NT2/D1 (cell line): ENCODE data around the gene ZNF628.

Experiments
- DNase-seq: peaks from one replicate; pipeline ENCODE4 v3.0.0-alpha.2; 2011; ENCODE audit warnings: low read depth, low spot score
- H3K27me3 ChIP-seq: 2 replicates; pipeline ENCODE4 v1.6.0; 2011; ENCODE audit warnings: mild to moderate bottlenecking; ENCODE audit not compliant: insufficient read length, insufficient read depth
- H3K36me3 ChIP-seq: 2 replicates; pipeline ENCODE4 v1.6.1; 2011; ENCODE audit warnings: mild to moderate bottlenecking, low read length, mixed read lengths; ENCODE audit not compliant: insufficient read depth, insufficient read length
- H3K4me1 ChIP-seq: 2 replicates; pipeline ENCODE4 v1.5.1; 2011; ENCODE audit not compliant: insufficient read depth, insufficient read length
- H3K4me3 ChIP-seq: 2 replicates; pipeline ENCODE4 v1.5.1; 2011; ENCODE audit warnings: low read depth; ENCODE audit not compliant: insufficient read length
- H3K9ac ChIP-seq: 2 replicates; pipeline ENCODE4 v1.6.0; 2011; ENCODE audit warnings: low read depth; ENCODE audit not compliant: insufficient read length
- H3K9me3 ChIP-seq: 2 replicates; pipeline ENCODE4 v1.5.1; 2011; ENCODE audit warnings: mild to moderate bottlenecking, low read length; ENCODE audit not compliant: insufficient read depth
- SUZ12 ChIP-seq: IDR thresholded peaks from 2 replicates; pipeline ENCODE4 v1.6.1; 2011; ENCODE audit not compliant: insufficient read length, insufficient read depth; ENCODE audit errors: extremely low read depth
- YY1 ChIP-seq: IDR thresholded peaks from 2 replicates; pipeline ENCODE4 v1.6.1; 2011; ENCODE audit not compliant: insufficient read length, insufficient read depth
- ZNF274 ChIP-seq: IDR thresholded peaks from 2 replicates; pipeline ENCODE4 v1.6.1; 2011; ENCODE audit warnings: mild to moderate bottlenecking, low read depth, low read length

ZNF628 gene

DNA sequence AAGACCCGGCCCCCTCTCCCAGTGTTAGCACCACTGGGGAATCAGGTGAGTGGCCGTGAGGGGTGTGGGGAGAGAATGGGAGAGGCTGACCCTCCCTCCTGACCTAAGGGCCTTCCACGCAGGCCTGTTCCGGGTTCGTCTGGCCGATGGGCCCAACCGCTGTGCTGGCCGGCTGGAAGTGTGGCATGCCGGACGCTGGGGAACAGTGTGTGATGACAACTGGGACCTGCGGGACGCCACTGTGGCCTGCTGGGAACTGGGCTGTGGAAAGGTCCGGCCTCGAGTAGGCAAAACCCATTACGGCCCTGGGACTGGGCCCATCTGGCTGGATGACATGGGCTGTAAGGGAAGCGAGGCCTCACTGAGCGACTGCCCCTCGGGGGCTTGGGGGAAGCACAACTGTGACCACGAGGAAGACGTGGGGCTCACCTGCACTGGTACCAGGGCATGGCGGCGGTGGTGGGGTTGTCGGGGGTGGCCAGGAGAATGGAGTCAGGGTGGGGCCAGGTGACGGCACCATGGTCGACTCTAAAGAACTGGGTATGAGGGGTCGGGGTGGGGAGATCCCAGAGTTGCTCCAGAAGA is 24.0 kb downstream of the ZNF628 start:
- Histone ChIP-seq H3K9me3 (peaks cover 14% of the 10 kb centered on the region; the same call in 1 of the 2 replicates), H3K27me3 (peaks cover 34% of the 10 kb centered on the region), H3K9ac (no peak overlapping the region), H3K36me3 (peaks cover 17% of the 10 kb centered on the region), H3K4me1 (peaks cover 6% of the 10 kb centered on the region), H3K4me3 (no peak overlapping the region)
- no peak for DNase-seq
- no peak for TF ChIP-seq SUZ12
- TF ChIP-seq ZNF274: no peak

GRCh38 chr19:55502197-55502952 is 26.0 kb downstream of the ZNF628 start:
- no peak for TF ChIP-seq SUZ12
- Histone ChIP-seq H3K9ac (no peak overlapping the region), H3K27me3 (peaks cover 34% of the 10 kb centered on the region), H3K9me3 (peaks cover 14% of the 10 kb centered on the region; the same call in 1 of the 2 replicates), H3K4me1 (no peaks in the 10 kb centered on the region), H3K36me3 (peaks cover 12% of the 10 kb centered on the region), H3K4me3 (no peak overlapping the region)
- no peak for DNase-seq

- DNase-seq: no peak
- no peak for TF ChIP-seq ZNF274
- TF ChIP-seq YY1: no peak
- TF ChIP-seq SUZ12: no peak
- H3K36me3 ChIP-seq: peaks cover 12% of the 10 kb centered on the region
- no peak overlapping the region for H3K4me3 ChIP-seq
- H3K9me3 ChIP-seq: peaks cover 14% of the 10 kb centered on the region; the same call in 1 of the 2 replicates
- no peaks in the 10 kb centered on the region for H3K4me1 ChIP-seq
- H3K27me3 ChIP-seq: peaks cover 34% of the 10 kb centered on the region
- no peak overlapping the region for H3K9ac ChIP-seq
These were observed 26.7 kb downstream of the ZNF628 start for GRCh38 chr19:55503157-55503501.

GRCh38 chr19:55503502-55504251 is 27.3 kb downstream of the ZNF628 start:
- Histone ChIP-seq H3K9ac (no peak overlapping the region), H3K4me1 (no peaks in the 10 kb centered on the region), H3K27me3 (peaks cover 30% of the 10 kb centered on the region), H3K36me3 (peaks cover 12% of the 10 kb centered on the region), H3K4me3 (no peak overlapping the region), H3K9me3 (peaks cover 14% of the 10 kb centered on the region; the same call in 1 of the 2 replicates)
- peak; percentile 71 for DNase-seq
- TF ChIP-seq ZNF274: no peak
- no peak for TF ChIP-seq YY1
- TF ChIP-seq SUZ12: no peak

DNA sequence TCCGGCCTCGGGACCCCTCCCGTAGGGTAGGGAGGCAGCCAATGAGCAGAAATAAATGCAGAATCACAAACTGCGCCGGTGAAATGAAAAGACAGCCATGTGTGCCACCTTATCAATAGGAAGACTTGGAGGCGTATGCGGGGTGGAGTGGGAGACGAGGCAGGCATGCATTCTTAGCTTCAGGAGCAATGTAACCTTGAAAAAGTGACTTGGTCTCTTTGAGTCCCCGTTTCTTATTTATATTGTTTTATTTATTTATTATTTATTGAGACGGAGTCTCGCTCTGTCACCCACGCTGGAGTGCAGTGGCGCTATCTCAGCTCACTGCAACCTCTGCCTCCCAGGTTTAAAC is 27.8 kb downstream of the ZNF628 start:
- H3K9ac ChIP-seq: no peak overlapping the region
- TF ChIP-seq YY1: no peak
- TF ChIP-seq SUZ12: no peak
- no peak overlapping the region for H3K4me3 ChIP-seq
- H3K27me3 ChIP-seq: peaks cover 30% of the 10 kb centered on the region
- H3K36me3 ChIP-seq: peaks cover 12% of the 10 kb centered on the region
- H3K9me3 ChIP-seq: peaks cover 14% of the 10 kb centered on the region; the same call in 1 of the 2 replicates
- H3K4me1 ChIP-seq: no peaks in the 10 kb centered on the region
- DNase-seq: no peak

GRCh38 chr19:55504981-55505380 is 28.6 kb downstream of the ZNF628 start:
- Histone ChIP-seq H3K9ac (no peak overlapping the region), H3K27me3 (peaks cover 30% of the 10 kb centered on the region), H3K4me1 (no peaks in the 10 kb centered on the region), H3K9me3 (peaks cover 14% of the 10 kb centered on the region; the same call in 1 of the 2 replicates), H3K36me3 (peaks cover 8% of the 10 kb centered on the region), H3K4me3 (no peak overlapping the region)
- TF ChIP-seq ZNF274: no peak
- TF ChIP-seq YY1: no peak
- no peak for TF ChIP-seq SUZ12
- DNase-seq: no peak

DNA sequence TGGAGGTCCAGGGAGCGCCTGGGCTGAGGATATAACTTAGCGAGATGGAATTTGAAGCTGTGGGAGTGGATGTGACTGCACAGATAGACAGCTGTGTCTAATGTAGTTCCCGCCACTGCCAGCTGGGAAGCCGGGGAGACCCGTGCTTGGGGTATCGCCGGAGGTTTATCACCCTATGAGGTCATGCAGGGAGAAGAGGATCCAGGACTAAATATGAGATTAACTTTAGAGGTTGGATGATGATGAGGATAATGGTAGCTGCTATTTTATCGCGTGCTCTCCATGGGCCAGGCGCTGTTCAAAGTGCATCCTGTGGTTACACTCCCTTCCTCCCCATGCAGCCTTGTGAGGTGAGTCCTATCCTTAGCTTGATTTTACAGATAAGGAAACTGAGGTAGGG is 31.7 kb downstream of the ZNF628 start:
- Histone ChIP-seq H3K4me1 (no peaks in the 10 kb centered on the region), H3K36me3 (no peaks in the 10 kb centered on the region), H3K27me3 (peaks cover 17% of the 10 kb centered on the region), H3K9me3 (peaks cover 12% of the 10 kb centered on the region; the same call in 1 of the 2 replicates), H3K9ac (no peak overlapping the region), H3K4me3 (no peak overlapping the region)
- TF ChIP-seq YY1 (no peak), SUZ12 (no peak), ZNF274 (no peak)
- no peak for DNase-seq
